ENCODE measurements around the gene DUXB.

Gene DUXB

DNA sequence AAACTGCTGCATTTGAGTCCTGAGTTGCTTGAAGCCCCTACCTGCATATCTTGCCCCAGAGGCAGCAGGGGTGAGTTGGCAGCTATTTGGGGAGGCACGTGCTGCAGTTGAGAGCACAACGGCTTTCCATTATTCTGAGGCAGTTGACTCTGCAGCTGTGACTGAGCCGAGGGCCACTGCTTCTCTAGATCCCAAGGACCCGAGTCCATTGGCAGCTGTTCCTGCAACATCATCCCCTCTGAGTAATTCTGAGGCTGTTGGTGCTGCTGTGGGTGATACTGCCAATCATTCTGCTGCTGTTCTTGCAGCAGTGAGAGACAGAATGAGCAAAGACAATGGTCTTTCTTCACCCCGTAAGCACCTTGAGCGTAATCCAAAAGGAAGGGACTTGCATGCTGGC lies 40.9 kb downstream of the DUXB start:
- no peak for DNase-seq

DNA sequence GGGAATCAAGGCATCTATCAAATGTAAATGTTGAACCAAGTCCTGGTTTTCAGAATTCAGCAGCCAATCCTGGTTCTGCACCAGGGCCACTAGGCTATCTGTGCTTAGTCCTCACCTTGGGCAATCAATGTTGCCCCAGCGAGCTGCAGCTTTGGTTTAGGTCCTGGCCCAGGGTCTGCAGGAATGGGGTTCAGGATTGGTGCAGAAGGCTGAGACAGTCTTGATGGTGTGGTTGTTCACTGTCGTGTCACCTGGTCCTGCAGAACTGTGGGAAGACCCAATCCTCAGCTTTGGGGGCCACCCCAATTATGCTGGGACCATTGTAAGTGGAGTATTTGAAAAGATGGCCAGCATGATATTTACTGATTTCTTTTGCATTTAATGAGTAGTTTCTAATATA lies 43.1 kb downstream of the DUXB start:
- DNase-seq: no peak

DNA sequence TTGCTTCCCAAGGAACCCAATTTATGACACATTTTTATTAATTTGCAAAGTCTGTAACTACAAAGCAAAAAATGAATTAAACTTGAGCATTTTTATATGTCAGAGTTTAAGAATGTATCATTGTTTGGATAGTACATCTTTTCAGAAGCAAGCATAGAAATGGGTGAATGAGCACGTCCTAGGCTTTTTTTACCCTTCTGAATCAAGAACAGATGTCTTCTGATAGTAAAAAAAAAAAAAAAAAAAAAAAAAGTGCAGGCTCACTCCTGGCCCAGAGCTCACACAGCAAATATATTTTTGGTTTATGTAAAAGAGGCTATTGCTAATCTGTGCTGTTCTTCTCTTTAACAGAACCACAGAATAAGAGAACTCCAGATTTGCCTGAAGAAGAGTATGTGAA lies 47.3 kb downstream of the DUXB start:
- no peak for DNase-seq

DNA sequence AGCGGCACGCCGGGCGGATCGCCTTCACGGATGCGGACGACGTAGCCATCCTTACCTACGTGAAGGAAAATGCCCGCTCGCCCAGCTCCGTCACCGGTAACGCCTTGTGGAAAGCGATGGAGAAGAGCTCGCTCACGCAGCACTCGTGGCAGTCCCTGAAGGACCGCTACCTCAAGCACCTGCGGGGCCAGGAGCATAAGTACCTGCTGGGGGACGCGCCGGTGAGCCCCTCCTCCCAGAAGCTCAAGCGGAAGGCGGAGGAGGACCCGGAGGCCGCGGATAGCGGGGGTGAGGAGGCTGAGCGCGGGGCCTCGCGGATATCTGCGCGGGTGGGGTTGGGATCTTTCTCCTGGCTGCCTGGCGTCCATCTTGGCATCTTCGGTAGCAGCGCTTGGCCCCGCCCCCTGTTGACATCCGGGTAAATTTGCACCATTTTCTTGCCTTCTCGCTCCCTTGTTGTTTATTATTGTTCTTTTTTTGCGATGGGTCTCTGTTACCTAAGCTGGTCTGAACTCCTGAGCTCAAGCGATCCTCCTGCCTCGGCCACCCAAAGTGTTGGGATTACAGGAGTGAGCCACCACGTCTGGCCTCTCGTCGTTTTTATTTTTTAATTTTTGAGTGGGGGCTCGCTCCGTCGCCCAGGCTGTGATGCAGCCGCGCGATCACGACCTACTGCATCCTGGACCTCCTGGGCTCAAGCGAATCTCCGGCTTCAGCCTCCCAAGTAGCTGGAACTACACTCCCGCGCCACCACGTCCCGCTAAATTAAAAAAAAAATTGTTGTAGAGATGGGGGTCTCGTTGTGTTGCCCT lies 52.8 kb downstream of the DUXB start:
- peak; percentile 90 for DNase-seq

DNA sequence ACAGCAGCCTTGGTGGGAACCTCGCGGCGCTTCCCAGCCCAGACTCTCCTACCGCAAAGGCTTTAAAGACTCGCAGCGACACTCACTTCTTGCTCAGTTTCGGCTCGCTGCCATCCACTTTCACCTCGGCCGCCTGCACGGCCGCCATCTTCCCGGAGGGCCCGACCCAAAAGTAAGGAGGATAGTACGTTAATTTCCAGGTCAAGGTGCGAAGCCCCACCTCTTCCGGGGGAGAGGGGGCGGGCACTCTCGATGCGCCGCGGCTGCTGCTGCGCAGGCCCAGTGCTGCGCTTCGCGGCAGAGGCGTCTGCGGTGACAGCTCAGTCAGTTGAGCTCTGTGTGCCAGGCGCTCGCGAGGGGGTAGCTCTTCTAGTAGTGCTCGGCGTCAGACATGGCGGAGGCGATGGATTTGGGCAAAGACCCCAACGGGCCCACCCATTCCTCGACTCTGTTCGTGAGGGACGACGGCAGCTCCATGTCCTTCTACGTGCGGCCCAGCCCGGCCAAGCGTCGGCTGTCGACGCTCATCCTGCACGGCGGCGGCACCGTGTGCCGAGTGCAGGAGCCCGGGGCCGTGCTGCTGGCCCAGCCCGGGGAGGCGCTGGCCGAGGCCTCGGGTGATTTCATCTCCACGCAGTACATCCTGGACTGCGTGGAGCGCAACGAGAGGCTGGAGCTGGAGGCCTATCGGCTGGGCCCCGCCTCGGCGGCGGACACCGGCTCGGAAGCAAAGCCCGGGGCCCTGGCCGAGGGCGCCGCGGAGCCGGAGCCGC lies 53.6 kb downstream of the DUXB start, which contains the start of the genes KARS1 and TERF2IP:
KARS1 (minus strand) TSS at position 174 of the 773 bp plus-strand sequence; CDS start at position 148, 26 bp downstream.
TERF2IP (plus strand) TSS at position 282 of the 773 bp plus-strand sequence; CDS start at position 392, 110 bp downstream.
- peak; percentile 97 for DNase-seq

DNA sequence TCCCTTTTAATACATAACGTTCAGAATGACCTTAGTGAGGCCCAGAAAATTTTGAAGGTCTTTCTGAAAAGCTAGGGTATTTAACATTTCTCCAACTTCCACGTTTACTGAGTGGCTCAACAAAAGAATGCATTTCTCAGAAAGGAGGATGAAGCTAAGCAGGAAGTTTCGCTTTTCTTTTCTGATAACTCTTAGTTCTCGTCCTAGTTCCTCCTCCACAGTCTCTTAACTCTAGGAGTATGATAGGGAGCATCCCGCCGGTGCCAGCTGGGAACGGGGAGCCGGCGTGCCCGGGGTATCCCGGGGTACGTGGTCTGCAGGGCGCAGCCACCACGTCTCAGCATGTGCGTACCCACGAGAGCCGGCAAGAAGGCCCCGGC lies 54.2 kb downstream of the DUXB start:
- no peak for DNase-seq

DNA sequence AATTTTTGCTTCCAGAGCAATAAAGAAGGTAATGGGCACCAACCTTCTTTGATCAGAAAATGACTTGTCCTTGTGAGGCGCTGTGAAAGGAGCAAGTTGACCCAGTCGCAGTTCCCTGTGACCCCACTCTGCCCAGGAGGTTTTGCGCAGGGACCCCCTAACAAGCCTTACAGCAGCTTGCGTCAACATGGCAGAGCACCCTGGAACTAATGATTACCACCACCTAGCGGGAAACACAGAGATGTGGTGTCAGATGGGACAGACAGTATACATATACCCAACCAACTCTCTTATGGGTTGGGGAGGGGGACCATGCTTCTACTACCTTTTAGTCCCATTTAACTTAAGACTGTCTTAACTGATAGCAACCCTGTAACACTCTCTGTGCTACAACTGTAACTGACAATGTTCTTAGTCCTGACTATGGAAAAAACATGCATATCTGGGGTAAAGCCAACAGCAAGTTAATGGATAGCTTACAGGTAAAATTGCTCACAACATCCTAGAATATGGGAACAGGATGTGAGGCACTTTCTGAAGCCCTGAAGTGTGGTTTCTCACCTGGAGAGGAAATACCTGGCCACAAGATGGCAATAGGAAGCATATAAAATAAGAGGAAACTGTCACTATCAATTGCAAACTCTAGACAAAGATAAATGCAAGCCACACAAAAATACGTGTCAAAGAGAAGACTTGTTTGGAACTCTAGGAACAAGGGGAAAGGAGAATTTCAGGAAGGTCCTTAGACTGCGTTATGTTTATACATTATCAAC lies 56.8 kb downstream of the DUXB start:
- no peak for DNase-seq
